ENCODE measurements around the gene TBC1D17.

TBC1D17 gene

GRCh38 chr19:49836176-49837008, 41.1 kb upstream of the TBC1D17 start:
- H3K27ac ChIP-seq: no peak overlapping the region
- H3K9ac ChIP-seq: no peak overlapping the region
- no peak for TF ChIP-seq CTCF (conservative IDR thresholded peaks at IDR 0.05; ENCODE audit: low read depth, low read length)
- no peak overlapping the region for H3K4me3 ChIP-seq (IDR thresholded peaks at IDR 0.05; ENCODE audit: insufficient read depth, low read depth, low read length)
- H3K79me2 ChIP-seq (ENCODE audit: insufficient read depth, low read depth): no peaks in the 10 kb centered on the region
- no peaks in the 10 kb centered on the region for H3K4me1 ChIP-seq (ENCODE audit: low read depth, poor library complexity, severe bottlenecking)
- no peak overlapping the region for H3K4me2 ChIP-seq
- H4K20me1 ChIP-seq (ENCODE audit: insufficient read depth): no peaks in the 10 kb centered on the region
- no peak overlapping the region for H2AFZ ChIP-seq (ENCODE audit: low read depth)
- H3K27me3 ChIP-seq (ENCODE audit: insufficient read depth, low read depth): no peaks in the 10 kb centered on the region
- no peaks in the 10 kb centered on the region; the same call in 1 of the 2 replicates for H3K36me3 ChIP-seq (ENCODE audit: insufficient read depth)

GRCh38 chr19:49837009-49837310, 40.5 kb upstream of the TBC1D17 start:
- Histone ChIP-seq H3K9ac (no peak overlapping the region), H4K20me1 (ENCODE audit: insufficient read depth) (no peaks in the 10 kb centered on the region), H3K4me3 (IDR thresholded peaks at IDR 0.05; ENCODE audit: insufficient read depth, low read depth, low read length) (no peak overlapping the region), H3K4me2 (no peak overlapping the region), H2AFZ (ENCODE audit: low read depth) (no peak overlapping the region), H3K79me2 (ENCODE audit: insufficient read depth, low read depth) (no peaks in the 10 kb centered on the region), H3K27ac (no peak overlapping the region), H3K36me3 (ENCODE audit: insufficient read depth) (no peaks in the 10 kb centered on the region; the same call in 1 of the 2 replicates), H3K4me1 (ENCODE audit: low read depth, poor library complexity, severe bottlenecking) (no peaks in the 10 kb centered on the region), H3K27me3 (ENCODE audit: insufficient read depth, low read depth) (no peaks in the 10 kb centered on the region)
- TF ChIP-seq CTCF (conservative IDR thresholded peaks at IDR 0.05; ENCODE audit: low read depth, low read length): no peak

GRCh38 chr19:49837425-49837824, 40.1 kb upstream of the TBC1D17 start:
- H3K27ac ChIP-seq: no peak overlapping the region
- no peaks in the 10 kb centered on the region for H3K27me3 ChIP-seq (ENCODE audit: insufficient read depth, low read depth)
- H3K4me3 ChIP-seq (IDR thresholded peaks at IDR 0.05; ENCODE audit: insufficient read depth, low read depth, low read length): no peak overlapping the region
- no peak overlapping the region for H3K4me2 ChIP-seq
- TF ChIP-seq CTCF (conservative IDR thresholded peaks at IDR 0.05; ENCODE audit: low read depth, low read length): no peak
- no peaks in the 10 kb centered on the region; the same call in 1 of the 2 replicates for H3K36me3 ChIP-seq (ENCODE audit: insufficient read depth)
- no peaks in the 10 kb centered on the region for H3K79me2 ChIP-seq (ENCODE audit: insufficient read depth, low read depth)
- H3K9ac ChIP-seq: no peak overlapping the region
- H3K4me1 ChIP-seq (ENCODE audit: low read depth, poor library complexity, severe bottlenecking): no peaks in the 10 kb centered on the region
- H2AFZ ChIP-seq (ENCODE audit: low read depth): no peak overlapping the region
- no peaks in the 10 kb centered on the region for H4K20me1 ChIP-seq (ENCODE audit: insufficient read depth)

- H3K4me3 ChIP-seq (IDR thresholded peaks at IDR 0.05; ENCODE audit: insufficient read depth, low read depth, low read length): no peak overlapping the region
- H3K4me2 ChIP-seq: no peak overlapping the region
- H3K27ac ChIP-seq: no peak overlapping the region
- H3K79me2 ChIP-seq (ENCODE audit: insufficient read depth, low read depth): no peaks in the 10 kb centered on the region
- TF ChIP-seq CTCF (conservative IDR thresholded peaks at IDR 0.05; ENCODE audit: low read depth, low read length): no peak
- H3K36me3 ChIP-seq (ENCODE audit: insufficient read depth): no peaks in the 10 kb centered on the region; the same call in 1 of the 2 replicates
- H3K27me3 ChIP-seq (ENCODE audit: insufficient read depth, low read depth): no peaks in the 10 kb centered on the region
- H3K9ac ChIP-seq: no peak overlapping the region
- no peaks in the 10 kb centered on the region for H4K20me1 ChIP-seq (ENCODE audit: insufficient read depth)
- peaks cover 3% of the 10 kb centered on the region for H3K4me1 ChIP-seq (ENCODE audit: low read depth, poor library complexity, severe bottlenecking)
- H2AFZ ChIP-seq (ENCODE audit: low read depth): no peak overlapping the region
Observed at GRCh38 chr19:49838885-49839588, 38.5 kb upstream of the TBC1D17 start.
